Glutamatergic neuron (in vitro differentiated cells): ENCODE results near the gene MGMT. TPM values are rescaled to one million over a fixed set of nuclear protein-coding genes. Genes with fewer than 3 reads are reported as not detected.

Experiments
- DNase-seq: peaks from one replicate; pipeline ENCODE4 v3.0.0; 2022
- H3K27ac Mint-ChIP-seq: one replicate; pipeline ENCODE4 v1.8.0; 2020; ENCODE audit warnings: mild to moderate bottlenecking, mixed read lengths, inconsistent platforms; ENCODE audit not compliant: unreplicated experiment
- H3K27me3 Mint-ChIP-seq: one replicate; pipeline ENCODE4 v1.8.0; 2020; ENCODE audit warnings: mild to moderate bottlenecking, moderate library complexity, mixed read lengths, inconsistent platforms; ENCODE audit not compliant: unreplicated experiment
- H3K36me3 Mint-ChIP-seq: one replicate; pipeline ENCODE4 v1.8.0; 2020; ENCODE audit warnings: mild to moderate bottlenecking, mixed read lengths, inconsistent platforms; ENCODE audit not compliant: unreplicated experiment
- H3K4me1 Mint-ChIP-seq: one replicate; pipeline ENCODE4 v1.8.0; 2020; ENCODE audit warnings: mild to moderate bottlenecking, low read depth, mixed read lengths, inconsistent platforms; ENCODE audit not compliant: unreplicated experiment
- H3K4me3 Mint-ChIP-seq: one replicate; pipeline ENCODE4 v1.8.0; 2020; ENCODE audit warnings: mild to moderate bottlenecking, mixed read lengths, inconsistent platforms; ENCODE audit not compliant: unreplicated experiment
- H3K9me3 Mint-ChIP-seq: one replicate; pipeline ENCODE4 v1.8.0; 2020; ENCODE audit warnings: mild to moderate bottlenecking, moderate library complexity, mixed read lengths, inconsistent platforms; ENCODE audit not compliant: unreplicated experiment
- total RNA-seq: library from RNA; stranded (reverse); fragmentation: NEBNext Ultra II Directional; extraction: Animal tissue kit (Norgen Biotek cat#: 25700); gene quantifications from one replicate; pipeline ENCODE4 v1.2.1, GENCODE V29; 2021; ENCODE audit not compliant: unreplicated experiment
- TF ChIP-seq, protein P1 (sequence below): fragments of 200-600 bp; sonication (generic); IDR thresholded peaks from one replicate; pipeline ENCODE4 v1.5.0; 2021; ENCODE audit not compliant: partially characterized antibody, unreplicated experiment

The MGMT gene
- total RNA-seq, 1 donor from 2014 or later = 15.9 TPM

DNA sequence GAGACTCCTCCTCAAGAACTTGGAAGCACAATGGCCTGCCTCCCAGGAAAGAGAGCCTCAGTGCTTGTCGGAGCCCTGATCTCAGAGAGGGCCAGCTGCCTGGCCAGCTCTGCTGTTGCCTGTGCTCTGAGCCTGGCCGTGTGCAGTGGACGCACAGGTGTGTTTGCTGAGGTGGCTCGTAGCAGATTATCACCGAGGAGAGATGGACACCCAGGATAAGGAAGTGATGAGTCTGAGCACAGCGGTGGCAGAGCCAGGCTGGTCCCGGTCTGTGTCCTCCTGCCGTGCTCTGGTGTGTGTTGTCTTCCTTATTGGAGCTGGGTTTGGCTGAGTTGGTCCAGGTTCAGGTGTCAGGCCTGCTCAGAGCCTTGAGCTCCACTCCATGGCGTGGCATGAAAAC lies 288.6 kb downstream of the MGMT start:
- no peak for DNase-seq
- H3K27ac Mint-ChIP-seq = no peak overlapping the region
- no peak overlapping the region for H3K4me3 Mint-ChIP-seq
- H3K4me1 Mint-ChIP-seq = peaks cover 10% of the 10 kb centered on the region
- H3K27me3 Mint-ChIP-seq = peaks cover 2% of the 10 kb centered on the region
- TF ChIP-seq, protein P1, sequence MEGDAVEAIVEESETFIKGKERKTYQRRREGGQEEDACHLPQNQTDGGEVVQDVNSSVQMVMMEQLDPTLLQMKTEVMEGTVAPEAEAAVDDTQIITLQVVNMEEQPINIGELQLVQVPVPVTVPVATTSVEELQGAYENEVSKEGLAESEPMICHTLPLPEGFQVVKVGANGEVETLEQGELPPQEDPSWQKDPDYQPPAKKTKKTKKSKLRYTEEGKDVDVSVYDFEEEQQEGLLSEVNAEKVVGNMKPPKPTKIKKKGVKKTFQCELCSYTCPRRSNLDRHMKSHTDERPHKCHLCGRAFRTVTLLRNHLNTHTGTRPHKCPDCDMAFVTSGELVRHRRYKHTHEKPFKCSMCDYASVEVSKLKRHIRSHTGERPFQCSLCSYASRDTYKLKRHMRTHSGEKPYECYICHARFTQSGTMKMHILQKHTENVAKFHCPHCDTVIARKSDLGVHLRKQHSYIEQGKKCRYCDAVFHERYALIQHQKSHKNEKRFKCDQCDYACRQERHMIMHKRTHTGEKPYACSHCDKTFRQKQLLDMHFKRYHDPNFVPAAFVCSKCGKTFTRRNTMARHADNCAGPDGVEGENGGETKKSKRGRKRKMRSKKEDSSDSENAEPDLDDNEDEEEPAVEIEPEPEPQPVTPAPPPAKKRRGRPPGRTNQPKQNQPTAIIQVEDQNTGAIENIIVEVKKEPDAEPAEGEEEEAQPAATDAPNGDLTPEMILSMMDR = no peak
- peaks cover 5% of the 10 kb centered on the region for H3K36me3 Mint-ChIP-seq
- peaks cover 3% of the 10 kb centered on the region for H3K9me3 Mint-ChIP-seq

DNA sequence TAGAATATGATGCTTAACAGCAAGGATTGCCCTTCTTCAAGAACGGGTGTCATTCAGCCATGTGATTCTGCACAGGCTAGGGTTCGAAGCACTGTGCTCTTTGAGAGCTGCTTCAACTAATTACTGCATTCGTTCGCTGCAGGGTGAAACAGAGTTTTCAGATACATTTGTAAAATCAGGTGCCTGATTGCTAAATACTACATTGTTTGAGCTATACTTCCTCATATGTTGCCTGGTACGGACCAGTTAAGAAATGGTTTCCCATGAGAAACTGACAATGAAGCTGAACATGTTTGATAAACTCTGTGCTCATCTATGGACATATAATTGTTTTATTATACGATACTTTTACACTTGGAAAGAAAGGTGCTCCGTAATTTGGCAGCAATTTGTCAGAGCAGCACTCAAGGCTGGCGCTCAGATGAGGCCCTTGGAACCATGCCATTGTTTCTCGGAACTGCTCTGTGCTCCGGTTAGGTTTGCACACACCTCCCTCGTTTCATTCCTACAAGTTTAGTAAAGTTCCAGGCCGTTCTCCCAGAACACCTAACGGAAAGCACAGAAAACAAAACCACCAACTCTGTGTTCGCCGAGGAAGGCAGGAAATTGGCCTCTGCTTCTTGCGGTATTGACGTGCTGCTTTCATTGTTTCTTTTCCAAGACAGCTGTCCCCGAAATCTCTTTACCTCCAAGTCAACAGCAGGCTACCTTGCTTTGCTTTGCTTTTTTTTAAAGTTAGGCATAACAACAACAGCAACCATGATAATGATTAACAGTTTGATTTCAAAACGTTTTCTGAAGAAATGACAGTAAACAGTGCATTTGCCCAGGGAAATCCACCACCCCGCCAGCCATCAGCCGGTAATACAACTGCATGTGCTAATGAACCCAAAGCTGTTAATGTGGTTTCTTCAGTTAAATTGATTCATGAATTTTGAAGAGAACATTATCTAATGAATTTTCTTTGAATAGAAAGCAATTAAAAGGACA lies 290.2 kb downstream of the MGMT start:
- Mint-ChIP-seq H3K4me1 (peaks cover 14% of the 10 kb centered on the region), H3K27me3 (peaks cover 1% of the 10 kb centered on the region), H3K4me3 (no peak overlapping the region), H3K9me3 (peaks cover 3% of the 10 kb centered on the region), H3K36me3 (peaks cover 7% of the 10 kb centered on the region), H3K27ac (peak overlapping the region; percentile 65)
- TF ChIP-seq, protein P1 = no peak
- peak; percentile 12 for DNase-seq

DNA sequence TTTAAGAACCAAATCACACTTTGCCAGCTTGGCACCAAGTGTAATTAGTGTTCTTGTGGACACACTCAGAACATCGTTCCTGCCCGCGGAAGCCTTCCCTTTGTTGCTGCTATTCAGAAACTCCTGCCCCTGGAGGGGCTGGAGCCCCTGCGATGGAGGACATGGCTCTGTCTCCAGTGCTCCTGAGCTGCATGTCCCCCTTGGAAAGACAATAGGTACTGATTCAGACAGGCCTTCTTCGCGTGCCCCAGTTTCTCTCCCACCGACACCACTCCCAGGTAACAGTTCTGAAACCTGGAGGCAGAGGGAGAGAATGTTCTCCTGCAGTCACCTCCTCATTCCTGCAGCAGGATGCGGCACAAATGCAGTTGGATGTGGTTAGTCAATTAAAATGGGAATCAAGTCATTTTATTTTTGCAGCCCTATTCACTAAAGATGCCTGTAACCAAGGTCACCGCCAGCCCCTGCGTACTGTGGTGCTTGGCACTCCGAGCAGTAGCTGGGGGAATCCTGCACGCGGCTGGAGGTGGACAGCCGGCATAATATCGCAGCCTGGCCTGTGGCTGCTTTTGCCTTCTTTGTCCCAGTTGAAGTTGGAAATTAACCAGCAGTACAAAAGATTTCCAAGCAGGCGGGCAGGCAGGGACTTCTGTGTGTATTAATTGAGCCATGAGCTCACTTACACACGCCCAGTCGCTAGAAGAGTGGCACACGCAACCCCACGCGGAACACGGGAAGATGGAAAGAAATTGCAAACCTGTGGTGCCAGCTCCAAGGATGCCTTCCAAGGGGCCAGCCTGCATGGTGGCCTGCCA lies 291.4 kb downstream of the MGMT start:
- Mint-ChIP-seq H3K4me3 (no peak overlapping the region), H3K4me1 (peaks cover 26% of the 10 kb centered on the region), H3K27ac (no peak overlapping the region), H3K27me3 (peaks cover 4% of the 10 kb centered on the region), H3K36me3 (peaks cover 5% of the 10 kb centered on the region), H3K9me3 (peaks cover 3% of the 10 kb centered on the region)
- no peak for DNase-seq
- TF ChIP-seq, protein P1 = no peak

DNA sequence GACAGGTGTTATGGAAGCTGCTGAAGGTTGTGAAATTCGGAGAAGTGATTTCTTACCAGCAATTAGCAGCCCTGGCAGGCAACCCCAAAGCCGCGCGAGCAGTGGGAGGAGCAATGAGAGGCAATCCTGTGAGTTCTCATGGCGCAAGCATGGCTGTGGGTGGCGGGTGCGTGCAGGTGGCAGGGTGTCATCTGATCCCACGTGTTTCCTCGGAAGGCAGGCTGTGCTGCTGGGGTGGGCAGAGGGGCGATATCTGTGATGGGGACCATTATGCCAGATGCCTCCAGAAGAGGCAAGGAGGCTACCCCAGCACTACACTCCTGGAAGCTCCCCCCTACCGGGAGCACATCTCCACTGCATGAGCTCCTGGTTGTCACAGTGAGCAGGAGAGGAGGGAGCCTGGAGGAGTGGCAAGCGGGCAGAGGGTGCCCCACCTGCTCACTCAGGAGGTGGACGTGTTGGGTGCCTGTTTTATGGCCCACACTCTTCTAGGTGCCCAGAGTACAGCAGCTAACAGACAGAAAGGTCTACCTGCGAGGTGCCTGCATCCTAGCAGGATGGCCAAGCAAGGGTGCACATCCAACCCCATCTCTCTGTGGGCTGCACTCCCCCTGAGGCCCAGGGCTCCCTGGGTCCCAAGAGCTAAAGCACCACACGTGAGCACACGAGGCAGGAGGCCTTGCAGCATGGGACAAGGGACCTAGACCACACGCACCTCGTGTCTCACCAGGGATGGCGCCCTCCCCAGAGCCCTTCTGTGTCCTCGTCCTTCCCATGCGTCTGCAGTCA lies 292.4 kb downstream of the MGMT start:
- H3K4me3 Mint-ChIP-seq = no peak overlapping the region
- DNase-seq = no peak
- TF ChIP-seq, protein P1 = no peak
- H3K9me3 Mint-ChIP-seq = peaks cover 4% of the 10 kb centered on the region
- peaks cover 4% of the 10 kb centered on the region for H3K27me3 Mint-ChIP-seq
- peaks cover 31% of the 10 kb centered on the region for H3K4me1 Mint-ChIP-seq
- H3K36me3 Mint-ChIP-seq = peaks cover 5% of the 10 kb centered on the region
- no peak overlapping the region for H3K27ac Mint-ChIP-seq
